Activated naive CD4-positive, alpha-beta T cell treated with anti-CD3 and anti-CD28 coated beads, Interleukin-2, amount 10 ng/mL, durations not matched to agents 7 days and 5 days (primary cell): ENCODE measurements around the gene SPX.

ENCODE experiments used
- CTCF ChIA-PET: fragments of 350-600 bp; sonication (Branson Sonifier 250); formaldehyde crosslinking; loops from one replicate; lab custom pipeline; 2021; ENCODE audit warnings: antibody characterized with exemption; lab: Charles Lee
- DNase-seq: peaks from one replicate; pipeline ENCODE4 v3.0.0-alpha.2; 2020
- H3K27ac Mint-ChIP-seq: one replicate; pipeline ENCODE4 v1.8.0; 2021; ENCODE audit warnings: mild to moderate bottlenecking, moderate library complexity, mixed read lengths
- H3K27me3 Mint-ChIP-seq: one replicate; pipeline ENCODE4 v1.8.0; 2021; ENCODE audit warnings: mild to moderate bottlenecking, mixed read lengths
- H3K36me3 Mint-ChIP-seq: one replicate; pipeline ENCODE4 v1.8.0; 2021; ENCODE audit warnings: mixed read lengths
- H3K4me1 Mint-ChIP-seq: one replicate; pipeline ENCODE4 v1.8.0; 2021; ENCODE audit warnings: mixed read lengths
- H3K4me3 Mint-ChIP-seq: one replicate; pipeline ENCODE4 v1.8.0; 2021; ENCODE audit warnings: mild to moderate bottlenecking, moderate library complexity, mixed read lengths
- H3K9me3 Mint-ChIP-seq: one replicate; pipeline ENCODE4 v1.8.0; 2021; ENCODE audit warnings: mixed read lengths

Gene SPX

DNA sequence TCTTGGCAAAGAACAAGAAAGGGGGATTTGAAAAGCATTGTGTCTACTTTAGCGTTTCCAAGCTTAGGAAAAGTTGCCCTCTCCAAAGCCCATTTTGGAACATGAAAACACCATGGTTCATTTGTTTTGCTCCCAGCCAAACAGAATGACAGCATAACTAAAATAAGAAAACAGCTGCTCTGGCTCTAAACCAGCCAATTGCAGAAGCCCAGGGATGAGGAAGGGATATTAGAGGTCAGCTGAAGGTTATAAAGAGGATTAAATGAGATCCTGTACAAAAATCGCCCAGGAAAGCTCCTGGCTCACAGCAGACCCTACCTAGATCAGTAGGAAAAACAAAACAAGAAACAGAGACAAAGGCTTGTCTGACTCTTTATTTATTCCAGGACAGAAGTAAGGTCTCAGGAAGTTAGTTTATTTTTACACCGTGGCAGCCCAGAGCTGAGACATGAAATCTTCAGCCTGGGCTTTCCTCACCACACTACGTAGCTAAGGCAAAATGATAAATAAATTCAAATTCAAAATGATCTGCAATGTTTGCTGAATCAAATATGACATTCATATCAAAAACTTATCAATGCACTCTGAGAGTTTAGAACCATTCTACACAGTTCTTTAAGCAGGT, 25.9 kb downstream of the SPX start:
- no peak for DNase-seq
- Mint-ChIP-seq H3K27me3 (no peaks in the 10 kb centered on the region), H3K36me3 (no peaks in the 10 kb centered on the region), H3K27ac (no peak overlapping the region), H3K4me1 (no peaks in the 10 kb centered on the region), H3K9me3 (no peaks in the 10 kb centered on the region), H3K4me3 (no peak overlapping the region)
- CTCF ChIA-PET, result no interaction called here

DNA sequence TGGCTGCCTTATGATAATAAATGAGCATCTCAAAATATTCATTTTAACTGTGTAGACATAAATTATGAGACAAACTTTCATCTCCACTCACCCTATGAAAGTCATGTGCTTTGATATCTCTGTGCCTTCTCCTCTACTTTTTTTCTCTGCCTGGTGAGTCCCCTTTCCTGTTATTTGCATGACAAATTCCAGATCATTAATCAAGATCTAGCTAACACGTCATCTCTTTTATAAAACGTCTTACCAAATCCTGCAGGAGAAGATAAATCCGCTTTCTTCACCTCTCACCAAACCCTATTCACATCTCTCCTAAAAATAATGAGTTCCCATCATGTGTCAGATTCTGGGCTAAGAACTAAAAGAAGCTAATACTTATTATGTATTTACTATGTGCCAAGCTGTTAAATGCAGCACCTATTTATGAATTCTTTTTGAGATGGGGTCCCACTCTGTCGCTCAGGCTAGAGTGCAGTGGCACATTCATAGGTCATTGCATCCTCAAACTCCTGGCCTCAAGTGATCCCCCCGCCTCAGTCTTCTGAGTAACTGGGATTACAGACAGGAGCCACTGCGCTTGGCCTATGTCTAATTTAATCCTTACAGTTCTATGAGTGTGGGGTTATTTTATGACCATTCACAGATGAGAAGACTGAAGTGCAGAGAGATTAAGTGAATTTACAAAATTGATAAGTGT, 26.7 kb downstream of the SPX start:
- H3K4me3 Mint-ChIP-seq, result no peak overlapping the region
- no peaks in the 10 kb centered on the region for H3K27me3 Mint-ChIP-seq
- CTCF ChIA-PET, result no interaction called here
- H3K27ac Mint-ChIP-seq, result no peak overlapping the region
- no peaks in the 10 kb centered on the region for H3K36me3 Mint-ChIP-seq
- DNase-seq, result no peak
- H3K4me1 Mint-ChIP-seq, result no peaks in the 10 kb centered on the region
- H3K9me3 Mint-ChIP-seq, result no peaks in the 10 kb centered on the region

GRCh38 chr12:21553329-21553675, 27.2 kb downstream of the SPX start:
- Mint-ChIP-seq H3K4me1 (no peaks in the 10 kb centered on the region), H3K27me3 (no peaks in the 10 kb centered on the region), H3K4me3 (no peak overlapping the region), H3K27ac (no peak overlapping the region), H3K36me3 (no peaks in the 10 kb centered on the region), H3K9me3 (no peaks in the 10 kb centered on the region)
- CTCF ChIA-PET, result no interaction called here
- no peak for DNase-seq

GRCh38 chr12:21558100-21558679, 32.1 kb downstream of the SPX start:
- H3K27me3 Mint-ChIP-seq, result no peaks in the 10 kb centered on the region
- H3K4me3 Mint-ChIP-seq, result no peak overlapping the region
- CTCF ChIA-PET, result no interaction called here
- no peak overlapping the region for H3K27ac Mint-ChIP-seq
- no peak for DNase-seq
- H3K36me3 Mint-ChIP-seq, result no peaks in the 10 kb centered on the region
- no peaks in the 10 kb centered on the region for H3K9me3 Mint-ChIP-seq
- H3K4me1 Mint-ChIP-seq, result no peaks in the 10 kb centered on the region

DNA sequence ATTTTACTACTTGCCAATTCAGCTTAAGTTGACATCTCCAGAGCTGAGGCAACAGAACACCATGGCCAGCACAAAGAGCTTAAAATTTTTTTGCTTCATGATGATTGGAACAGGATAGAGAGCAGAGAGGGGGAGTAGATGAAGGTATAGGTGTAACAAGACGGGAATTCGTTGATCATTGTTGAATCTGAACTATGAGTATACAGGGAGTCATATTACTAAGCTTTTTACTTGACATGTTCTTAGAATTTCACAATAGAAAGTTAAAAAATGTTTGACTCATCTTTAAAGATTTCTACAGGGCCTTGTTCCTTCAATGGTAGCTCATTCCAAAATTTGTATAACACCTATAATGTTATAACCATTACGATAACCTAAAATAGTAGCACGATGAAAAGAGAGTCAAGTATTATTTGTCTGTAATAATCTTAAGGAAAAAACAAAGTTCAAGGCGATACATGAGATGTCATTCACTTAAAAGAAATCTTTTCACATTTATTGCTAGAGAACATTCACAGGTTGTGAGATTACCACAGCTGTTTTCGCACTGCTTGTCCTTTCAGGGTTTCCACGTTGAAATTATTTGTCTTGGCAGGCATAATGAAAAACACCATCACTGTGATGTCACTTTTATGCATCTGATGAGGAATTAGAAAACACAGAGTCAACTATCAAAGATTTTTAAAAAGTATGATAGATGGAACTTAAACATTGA, 33.9 kb downstream of the SPX start:
- H3K9me3 Mint-ChIP-seq, result no peaks in the 10 kb centered on the region
- no peaks in the 10 kb centered on the region for H3K4me1 Mint-ChIP-seq
- no peak overlapping the region for H3K27ac Mint-ChIP-seq
- CTCF ChIA-PET, result no interaction called here
- no peaks in the 10 kb centered on the region for H3K36me3 Mint-ChIP-seq
- H3K27me3 Mint-ChIP-seq, result no peaks in the 10 kb centered on the region
- no peak for DNase-seq
- H3K4me3 Mint-ChIP-seq, result no peak overlapping the region

DNA sequence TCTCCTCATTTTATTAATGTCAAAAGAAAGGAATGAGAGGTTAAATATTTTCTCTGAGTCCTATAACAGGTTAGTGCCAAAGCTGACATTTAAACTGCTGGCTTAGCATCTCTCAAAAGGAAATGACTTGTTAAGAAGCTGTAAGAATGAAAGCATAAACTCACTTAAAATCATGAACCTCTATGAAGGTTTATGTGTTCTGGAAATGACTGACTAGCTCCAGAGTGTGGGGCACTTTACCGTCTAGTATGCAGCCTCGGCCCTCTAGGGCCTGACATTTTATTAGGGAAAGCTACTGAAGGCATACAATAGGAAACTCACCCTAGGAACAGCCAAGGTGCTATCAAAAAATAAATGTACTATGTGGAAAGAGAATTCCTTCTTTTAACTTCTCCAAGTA, 35.1 kb downstream of the SPX start:
- H3K27ac Mint-ChIP-seq, result no peak overlapping the region
- CTCF ChIA-PET, result interaction anchor here (0.7 kb wide), 1 partner anchor 120 kb away, joined by 3 read pairs; no protein-coding TSS in a partner anchor
- no peaks in the 10 kb centered on the region for H3K9me3 Mint-ChIP-seq
- no peaks in the 10 kb centered on the region for H3K36me3 Mint-ChIP-seq
- H3K27me3 Mint-ChIP-seq, result no peaks in the 10 kb centered on the region
- no peak overlapping the region for H3K4me3 Mint-ChIP-seq
- DNase-seq, result no peak
- H3K4me1 Mint-ChIP-seq, result no peaks in the 10 kb centered on the region

GRCh38 chr12:21562859-21563258, 36.8 kb downstream of the SPX start:
- Mint-ChIP-seq H3K27ac (no peak overlapping the region), H3K27me3 (no peaks in the 10 kb centered on the region)
- CTCF ChIA-PET, result no interaction called here

GRCh38 chr12:21566223-21566906, 40.3 kb downstream of the SPX start:
- Mint-ChIP-seq H3K4me3 (no peak overlapping the region), H3K36me3 (no peaks in the 10 kb centered on the region), H3K27ac (no peak overlapping the region), H3K27me3 (no peaks in the 10 kb centered on the region), H3K4me1 (no peaks in the 10 kb centered on the region), H3K9me3 (no peaks in the 10 kb centered on the region)
- CTCF ChIA-PET, result no interaction called here
- no peak for DNase-seq

More at GRCh38 chr12:21562859-21563258, 36.8 kb downstream of the SPX start:
- H3K9me3 Mint-ChIP-seq, result no peaks in the 10 kb centered on the region
- H3K4me1 Mint-ChIP-seq, result no peaks in the 10 kb centered on the region
- no peak for DNase-seq
- H3K4me3 Mint-ChIP-seq, result no peak overlapping the region
- H3K36me3 Mint-ChIP-seq, result no peaks in the 10 kb centered on the region

- Mint-ChIP-seq H3K9me3 (no peaks in the 10 kb centered on the region), H3K36me3 (no peaks in the 10 kb centered on the region), H3K4me3 (no peak overlapping the region), H3K27me3 (no peaks in the 10 kb centered on the region), H3K4me1 (no peaks in the 10 kb centered on the region), H3K27ac (no peak overlapping the region)
- no peak for DNase-seq
- CTCF ChIA-PET, result no interaction called here
These were observed 40.9 kb downstream of the SPX start for GRCh38 chr12:21566907-21567394.

DNA sequence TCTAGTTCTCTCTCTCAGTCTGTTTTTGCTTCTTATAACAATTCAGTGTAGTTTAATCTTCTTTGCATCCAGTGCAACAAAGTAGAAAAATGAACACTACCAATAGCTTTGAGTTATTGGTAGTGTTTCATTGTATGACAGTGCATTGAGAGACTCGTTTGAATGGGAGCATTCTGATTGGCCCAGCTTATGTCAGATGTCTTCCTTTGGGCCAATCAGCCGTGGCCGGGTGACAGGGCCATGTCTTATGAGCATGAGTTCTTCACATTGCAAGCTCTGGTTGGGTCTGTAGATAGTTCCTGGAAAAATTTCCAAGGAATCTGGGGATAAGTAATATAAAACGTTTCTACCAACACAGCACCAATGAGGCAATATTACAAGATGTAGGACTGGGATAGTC, 42.0 kb downstream of the SPX start:
- DNase-seq, result no peak
- H3K4me1 Mint-ChIP-seq, result no peaks in the 10 kb centered on the region
- no peaks in the 10 kb centered on the region for H3K9me3 Mint-ChIP-seq
- no peak overlapping the region for H3K4me3 Mint-ChIP-seq
- CTCF ChIA-PET, result interaction anchor here (0.7 kb wide), 1 partner anchor 21 kb away, joined by 4 read pairs; no protein-coding TSS in a partner anchor
- no peaks in the 10 kb centered on the region for H3K27me3 Mint-ChIP-seq
- H3K36me3 Mint-ChIP-seq, result no peaks in the 10 kb centered on the region
- no peak overlapping the region for H3K27ac Mint-ChIP-seq

- no peaks in the 10 kb centered on the region for H3K27me3 Mint-ChIP-seq
- no peak overlapping the region for H3K27ac Mint-ChIP-seq
- no peak for DNase-seq
- CTCF ChIA-PET, result no interaction called here
- H3K36me3 Mint-ChIP-seq, result no peaks in the 10 kb centered on the region
- H3K4me3 Mint-ChIP-seq, result no peak overlapping the region
- H3K9me3 Mint-ChIP-seq, result no peaks in the 10 kb centered on the region
- H3K4me1 Mint-ChIP-seq, result no peaks in the 10 kb centered on the region
These were observed 45.0 kb downstream of the SPX start for GRCh38 chr12:21571046-21571445.

DNA sequence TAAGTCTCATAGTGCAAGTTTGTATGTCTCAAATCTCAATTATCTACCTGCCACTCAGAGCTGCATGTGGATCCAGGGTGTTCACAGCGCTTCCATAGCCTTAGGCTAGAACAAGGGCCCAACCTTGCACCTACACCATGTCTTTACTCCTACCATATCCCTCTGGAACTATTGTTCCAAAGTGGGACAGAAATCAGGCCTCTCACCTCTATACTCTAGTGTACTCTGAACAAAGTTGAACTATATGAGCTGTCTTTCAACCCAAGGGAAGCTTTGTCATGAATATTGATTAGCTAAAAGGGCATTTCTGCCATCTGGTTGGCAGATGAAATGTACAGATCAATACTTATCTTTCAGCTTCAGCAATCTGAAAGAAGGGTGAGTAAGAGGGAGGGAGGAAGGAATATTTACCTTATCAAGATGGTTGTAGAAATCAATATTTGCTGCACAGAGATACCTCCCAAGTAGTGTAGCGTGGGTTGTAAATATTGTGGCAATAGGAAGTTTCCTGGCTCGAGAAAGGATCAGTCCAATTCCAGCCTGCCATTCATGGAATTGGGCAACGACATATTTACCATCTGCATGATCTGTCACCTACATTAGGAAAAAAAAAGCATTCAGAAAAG, 47.8 kb downstream of the SPX start:
- H3K36me3 Mint-ChIP-seq, result no peaks in the 10 kb centered on the region
- no peaks in the 10 kb centered on the region for H3K4me1 Mint-ChIP-seq
- CTCF ChIA-PET, result no interaction called here
- no peak overlapping the region for H3K4me3 Mint-ChIP-seq
- no peaks in the 10 kb centered on the region for H3K9me3 Mint-ChIP-seq
- H3K27me3 Mint-ChIP-seq, result peaks cover 6% of the 10 kb centered on the region
- no peak overlapping the region for H3K27ac Mint-ChIP-seq
- DNase-seq, result no peak

DNA sequence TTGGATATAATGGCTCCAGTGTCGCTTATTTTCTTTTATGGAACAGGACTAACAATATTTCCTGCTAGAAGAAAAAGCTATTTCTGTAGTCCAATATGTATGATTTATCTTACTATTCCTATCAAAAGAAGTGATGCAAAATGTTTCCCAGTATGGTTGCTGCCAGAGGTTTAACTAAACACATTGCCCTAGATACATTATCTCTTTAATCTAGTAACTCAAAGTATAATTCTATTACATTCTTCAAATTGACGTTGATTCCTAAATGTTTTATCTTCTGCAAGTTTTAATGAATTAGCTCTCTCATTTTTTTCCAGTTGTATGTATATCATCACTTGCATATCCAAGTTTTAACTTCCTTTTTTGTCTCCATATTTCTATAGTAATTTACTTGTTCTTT, 50.3 kb downstream of the SPX start:
- no peak overlapping the region for H3K27ac Mint-ChIP-seq
- H3K4me3 Mint-ChIP-seq, result no peak overlapping the region
- H3K36me3 Mint-ChIP-seq, result no peaks in the 10 kb centered on the region
- peaks cover 6% of the 10 kb centered on the region for H3K27me3 Mint-ChIP-seq
- no peak for DNase-seq
- H3K4me1 Mint-ChIP-seq, result no peaks in the 10 kb centered on the region
- CTCF ChIA-PET, result no interaction called here
- H3K9me3 Mint-ChIP-seq, result no peaks in the 10 kb centered on the region

- H3K36me3 Mint-ChIP-seq, result no peaks in the 10 kb centered on the region
- H3K4me3 Mint-ChIP-seq, result no peak overlapping the region
These were observed 51.4 kb downstream of the SPX start for GRCh38 chr12:21577516-21577915.

More at GRCh38 chr12:21577516-21577915, 51.4 kb downstream of the SPX start:
- CTCF ChIA-PET, result no interaction called here
- DNase-seq, result no peak
- H3K9me3 Mint-ChIP-seq, result no peaks in the 10 kb centered on the region
- H3K27me3 Mint-ChIP-seq, result peaks cover 6% of the 10 kb centered on the region
- no peaks in the 10 kb centered on the region for H3K4me1 Mint-ChIP-seq
- no peak overlapping the region for H3K27ac Mint-ChIP-seq
